ENCODE data around the gene MRPL14. TPM values are rescaled to one million over a fixed set of nuclear protein-coding genes. Genes with fewer than 3 reads are reported as not detected.

MRPL14 gene
- total and polyA plus RNA-seq, 9 donors = 36.7 to 55.0 (median 41.6) TPM

GRCh38 chr6:44067173-44068139 is 59.8 kb downstream of the MRPL14 start:
- WGBS (ENCODE audit: insufficient coverage) = 60% methylated on average over 2 of the region's 7 CpGs
- no peak overlapping the region for H3K27ac ChIP-seq (ENCODE audit: low read length)
- no peak overlapping the region for H3K4me3 ChIP-seq (ENCODE audit: low read length)
- no peaks in the 10 kb centered on the region for H3K9me3 ChIP-seq (replicated peaks; ENCODE audit: control insufficient read depth, low read depth, low read length)
- DNase-seq = peak; percentile 62
- no peaks in the 10 kb centered on the region for H3K36me3 ChIP-seq (ENCODE audit: control insufficient read depth, insufficient read depth, low read length)
- H3K4me1 ChIP-seq (ENCODE audit: control insufficient read depth, insufficient read depth, low read length) = peaks cover 44% of the 10 kb centered on the region
- no peaks in the 10 kb centered on the region for H3K27me3 ChIP-seq (ENCODE audit: control insufficient read depth, insufficient read depth, low read length)

DNA sequence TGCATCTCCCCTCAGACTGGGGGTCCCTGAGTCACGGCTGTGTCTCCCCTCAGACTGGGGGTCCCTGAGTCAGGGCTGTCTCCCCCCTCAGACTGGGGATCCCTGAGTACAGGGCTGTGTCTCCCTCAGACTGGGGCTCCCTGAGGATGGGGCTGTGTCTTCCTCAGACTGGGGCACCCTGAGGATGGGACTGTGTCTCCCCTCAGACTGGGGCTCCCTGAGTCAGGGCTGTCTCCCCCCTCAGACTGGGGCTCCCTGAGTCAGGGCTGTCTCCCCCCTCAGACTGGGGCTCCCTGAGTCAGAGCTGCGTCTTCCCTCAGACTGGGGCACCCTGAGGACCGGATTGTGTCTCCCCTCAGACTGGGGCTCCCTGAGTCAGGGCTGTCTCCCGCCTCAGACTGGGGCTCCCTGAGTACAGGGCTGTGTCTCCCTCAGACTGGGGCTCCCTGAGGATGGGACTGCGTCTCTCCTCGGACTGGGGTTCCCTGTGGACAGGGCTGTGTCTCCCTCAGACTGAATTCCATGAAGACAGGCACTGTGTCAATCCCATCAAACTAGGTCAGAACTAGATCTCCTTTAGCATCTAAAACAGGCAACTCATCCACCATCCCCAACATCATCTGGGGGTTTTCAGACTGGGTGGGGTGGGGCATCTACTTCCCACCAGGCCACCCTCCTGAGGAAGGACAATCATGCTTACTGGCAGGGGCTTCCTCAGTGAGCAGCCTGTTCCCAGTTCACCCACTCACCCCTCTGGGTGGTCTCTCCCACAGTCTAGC is 60.7 kb downstream of the MRPL14 start:
- H3K27ac ChIP-seq (ENCODE audit: low read length) = no peak overlapping the region
- no peaks in the 10 kb centered on the region for H3K9me3 ChIP-seq (replicated peaks; ENCODE audit: control insufficient read depth, low read depth, low read length)
- H3K4me3 ChIP-seq (ENCODE audit: low read length) = no peak overlapping the region
- peaks cover 46% of the 10 kb centered on the region for H3K4me1 ChIP-seq (ENCODE audit: control insufficient read depth, insufficient read depth, low read length)
- 71% methylated on average over 3 of the region's 6 CpGs for WGBS (ENCODE audit: insufficient coverage)
- no peaks in the 10 kb centered on the region for H3K36me3 ChIP-seq (ENCODE audit: control insufficient read depth, insufficient read depth, low read length)
- no peak for DNase-seq
- H3K27me3 ChIP-seq (ENCODE audit: control insufficient read depth, insufficient read depth, low read length) = no peaks in the 10 kb centered on the region

DNA sequence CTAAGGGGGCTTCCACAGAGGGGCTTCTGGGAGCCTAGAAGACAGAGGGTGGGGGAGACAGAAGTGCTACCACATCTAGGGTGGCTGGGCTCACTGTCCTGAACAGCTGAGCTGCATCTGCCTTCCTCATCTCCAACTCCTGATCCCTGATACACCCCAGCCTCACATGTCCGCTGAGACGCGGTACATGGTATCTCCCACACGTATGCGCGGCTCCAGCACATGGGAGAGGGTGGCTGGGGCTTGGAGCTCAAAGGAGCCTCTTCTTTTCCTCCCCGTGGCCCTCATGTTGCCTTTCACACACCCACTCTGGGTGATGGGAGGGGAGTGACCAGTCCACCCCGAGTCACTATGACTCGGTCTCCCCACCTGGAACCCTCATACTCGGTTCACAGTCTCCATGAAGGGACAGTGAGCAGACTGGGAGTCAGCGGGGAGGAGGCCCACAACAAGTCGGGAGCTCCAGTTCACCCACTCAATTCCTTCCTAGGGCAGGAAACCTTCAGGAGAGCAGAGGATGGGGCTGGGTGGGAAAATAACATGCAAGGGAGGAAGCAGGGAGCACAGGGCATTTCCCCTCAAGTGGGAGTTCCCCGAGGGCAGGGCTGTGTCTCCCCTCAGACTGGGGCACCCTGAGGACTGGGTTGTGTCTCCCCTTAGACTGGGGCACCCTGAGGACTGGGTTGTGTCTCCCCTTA is 61.7 kb downstream of the MRPL14 start:
- H3K4me3 ChIP-seq (ENCODE audit: low read length) = no peak overlapping the region
- no peaks in the 10 kb centered on the region for H3K9me3 ChIP-seq (replicated peaks; ENCODE audit: control insufficient read depth, low read depth, low read length)
- 22% methylated on average over 1 of the region's 13 CpGs for WGBS (ENCODE audit: insufficient coverage)
- H3K36me3 ChIP-seq (ENCODE audit: control insufficient read depth, insufficient read depth, low read length) = no peaks in the 10 kb centered on the region
- no peak overlapping the region for H3K27ac ChIP-seq (ENCODE audit: low read length)
- no peak for DNase-seq
- peaks cover 51% of the 10 kb centered on the region for H3K4me1 ChIP-seq (ENCODE audit: control insufficient read depth, insufficient read depth, low read length)
- H3K27me3 ChIP-seq (ENCODE audit: control insufficient read depth, insufficient read depth, low read length) = no peaks in the 10 kb centered on the region

GRCh38 chr6:44064948-44065272 is 62.3 kb downstream of the MRPL14 start:
- H3K36me3 ChIP-seq (ENCODE audit: control insufficient read depth, insufficient read depth, low read length) = no peaks in the 10 kb centered on the region
- no peak overlapping the region for H3K27ac ChIP-seq (ENCODE audit: low read length)
- H3K27me3 ChIP-seq (ENCODE audit: control insufficient read depth, insufficient read depth, low read length) = no peaks in the 10 kb centered on the region
- peaks cover 53% of the 10 kb centered on the region for H3K4me1 ChIP-seq (ENCODE audit: control insufficient read depth, insufficient read depth, low read length)
- no peak for DNase-seq
- WGBS (ENCODE audit: insufficient coverage) = no CpG with 5 or more reads among the region's 3 CpGs
- peaks cover under 1% of the 10 kb centered on the region for H3K9me3 ChIP-seq (replicated peaks; ENCODE audit: control insufficient read depth, low read depth, low read length)
- H3K4me3 ChIP-seq (ENCODE audit: low read length) = no peak overlapping the region

DNA sequence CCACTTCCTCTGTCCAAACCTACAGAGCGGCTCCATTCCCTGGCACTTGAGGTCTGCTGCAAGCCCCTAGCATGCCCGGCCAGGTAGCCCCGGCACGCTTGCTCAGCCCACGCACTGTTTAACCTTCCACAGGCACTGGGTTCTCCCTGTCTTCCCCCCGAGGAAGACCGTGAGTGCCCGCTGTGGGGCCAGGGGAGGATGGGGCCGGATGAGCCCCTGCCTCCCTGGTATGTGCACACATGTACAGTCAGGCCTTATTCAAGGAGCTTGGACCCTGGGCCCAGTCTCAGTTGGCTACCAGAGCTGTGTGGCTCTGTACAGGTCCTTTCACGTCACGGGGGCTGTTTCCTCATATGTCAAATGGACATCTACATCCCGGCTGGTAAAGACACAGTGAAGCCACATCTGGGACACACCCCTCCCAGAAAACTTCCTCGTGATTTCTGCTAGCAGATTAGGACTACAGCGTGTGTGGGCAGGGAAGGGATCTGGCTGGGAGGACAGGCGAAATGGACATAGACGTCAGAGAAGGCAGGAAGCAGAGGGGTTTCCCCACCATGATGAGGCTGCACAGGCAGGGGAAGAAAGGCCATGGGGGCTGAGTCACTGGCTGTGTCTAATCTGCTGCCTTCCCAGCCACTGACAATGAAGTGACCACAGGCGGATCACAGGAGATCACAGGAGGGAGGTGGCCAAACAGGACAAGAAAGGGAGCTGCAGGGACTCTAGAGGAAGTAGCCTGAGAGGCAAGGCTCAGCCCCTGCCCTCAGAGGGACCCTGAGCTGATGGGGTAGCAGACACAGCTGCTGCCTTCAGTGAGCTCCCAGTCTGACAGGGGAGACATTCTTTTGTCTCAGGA is 62.9 kb downstream of the MRPL14 start:
- H3K36me3 ChIP-seq (ENCODE audit: control insufficient read depth, insufficient read depth, low read length) = no peaks in the 10 kb centered on the region
- DNase-seq = peak; percentile 78
- no peaks in the 10 kb centered on the region for H3K27me3 ChIP-seq (ENCODE audit: control insufficient read depth, insufficient read depth, low read length)
- H3K4me3 ChIP-seq (ENCODE audit: low read length) = no peak overlapping the region
- H3K4me1 ChIP-seq (ENCODE audit: control insufficient read depth, insufficient read depth, low read length) = peaks cover 56% of the 10 kb centered on the region
- peaks cover 5% of the 10 kb centered on the region for H3K9me3 ChIP-seq (replicated peaks; ENCODE audit: control insufficient read depth, low read depth, low read length)
- 65% methylated on average over 15 of the region's 17 CpGs for WGBS (ENCODE audit: insufficient coverage)
- H3K27ac ChIP-seq (ENCODE audit: low read length) = no peak overlapping the region

- Histone ChIP-seq H3K27ac (ENCODE audit: low read length) (peak overlapping the region; percentile 67), H3K27me3 (ENCODE audit: control insufficient read depth, insufficient read depth, low read length) (no peaks in the 10 kb centered on the region), H3K4me3 (ENCODE audit: low read length) (no peak overlapping the region), H3K9me3 (replicated peaks; ENCODE audit: control insufficient read depth, low read depth, low read length) (peaks cover 5% of the 10 kb centered on the region), H3K4me1 (ENCODE audit: control insufficient read depth, insufficient read depth, low read length) (peaks cover 61% of the 10 kb centered on the region), H3K36me3 (ENCODE audit: control insufficient read depth, insufficient read depth, low read length) (no peaks in the 10 kb centered on the region)
- WGBS (ENCODE audit: insufficient coverage) = 80% methylated on average over 2 of the region's 3 CpGs
- no peak for DNase-seq
Measured at GRCh38 chr6:44063561-44064059, 63.6 kb downstream of the MRPL14 start.

Other genes with a start within 250 kb of the MRPL14 start
- gene TMEM63B, start 102 bp upstream of the MRPL14 start, total RNA-seq = 8.6 TPM
- 10 to 100 TPM; 12.6 to 22.2 (median 18.9) TPM for gene TMEM63B, start 102 bp upstream of the MRPL14 start, polyA plus RNA-seq (ENCODE audit: insufficient read depth in 1 of 8, insufficient read length in 8 of 8, low replicate concordance in 1 of 8)
- gene CAPN11, start 31.4 kb upstream of the MRPL14 start, total RNA-seq = 0.18 TPM
- under 1 TPM; 0.13 to 0.54 (median 0.29) TPM for gene CAPN11, start 31.4 kb upstream of the MRPL14 start, polyA plus RNA-seq (ENCODE audit: insufficient read depth in 1 of 8, insufficient read length in 8 of 8, low replicate concordance in 1 of 8)
- 12.4 TPM for gene MYMX, start 89.5 kb upstream of the MRPL14 start, total RNA-seq
- 10 to 100 TPM; 21.1 to 31.2 (median 26.8) TPM for gene MYMX, start 89.5 kb upstream of the MRPL14 start, polyA plus RNA-seq (ENCODE audit: insufficient read depth in 1 of 8, insufficient read length in 8 of 8, low replicate concordance in 1 of 8)
- gene SLC29A1, start 96.1 kb upstream of the MRPL14 start, total RNA-seq = 27.8 TPM
- gene SLC29A1, start 96.1 kb upstream of the MRPL14 start, polyA plus RNA-seq (ENCODE audit: insufficient read depth in 1 of 8, insufficient read length in 8 of 8, low replicate concordance in 1 of 8) = 10 to 100 TPM; 60.7 to 94.2 (median 73.5) TPM
- gene HSP90AB1, start 119.6 kb upstream of the MRPL14 start, total RNA-seq = 1,001 TPM
- 1,000 to 10,000 TPM in 5 of 8 donors, 100 to 1,000 TPM in 3; 842 to 1,095 (median 1,023) TPM for gene HSP90AB1, start 119.6 kb upstream of the MRPL14 start, polyA plus RNA-seq (ENCODE audit: insufficient read depth in 1 of 8, insufficient read length in 8 of 8, low replicate concordance in 1 of 8)
- 27.6 TPM for gene SLC35B2, start 130.1 kb upstream of the MRPL14 start, total RNA-seq
- gene SLC35B2, start 130.1 kb upstream of the MRPL14 start, polyA plus RNA-seq (ENCODE audit: insufficient read depth in 1 of 8, insufficient read length in 8 of 8, low replicate concordance in 1 of 8) = 10 to 100 TPM; 29.2 to 42.4 (median 34.8) TPM
- gene NFKBIE, start 138.1 kb upstream of the MRPL14 start, total RNA-seq = 4.5 TPM
- gene NFKBIE, start 138.1 kb upstream of the MRPL14 start, polyA plus RNA-seq (ENCODE audit: insufficient read depth in 1 of 8, insufficient read length in 8 of 8, low replicate concordance in 1 of 8) = 1 to 10 TPM; 3.2 to 7.7 (median 5.4) TPM
- 0.09 TPM for gene TMEM151B, start 143.0 kb upstream of the MRPL14 start, total RNA-seq
- gene TMEM151B, start 143.0 kb upstream of the MRPL14 start, polyA plus RNA-seq (ENCODE audit: insufficient read depth in 1 of 8, insufficient read length in 8 of 8, low replicate concordance in 1 of 8) = under 1 TPM; 0.13 to 0.48 (median 0.31) TPM
- 11.3 TPM for gene AARS2, start 185.9 kb upstream of the MRPL14 start, total RNA-seq
- 10 to 100 TPM in 2 of 8 donors, 1 to 10 TPM in 6; 8.1 to 11.9 (median 9.4) TPM for gene AARS2, start 185.9 kb upstream of the MRPL14 start, polyA plus RNA-seq (ENCODE audit: insufficient read depth in 1 of 8, insufficient read length in 8 of 8, low replicate concordance in 1 of 8)
- gene SPATS1, start 215.2 kb upstream of the MRPL14 start, total RNA-seq = not detected
- gene SPATS1, start 215.2 kb upstream of the MRPL14 start, polyA plus RNA-seq (ENCODE audit: insufficient read depth in 1 of 8, insufficient read length in 8 of 8, low replicate concordance in 1 of 8) = not detected